ENCODE data around the gene TXN2.
"Not testable (repeated sequence)": the region's sequence is repeated elsewhere in the genome, so short reads cannot be mapped to it uniquely, and the experiment has no call there.

Gene TXN2, protein sequence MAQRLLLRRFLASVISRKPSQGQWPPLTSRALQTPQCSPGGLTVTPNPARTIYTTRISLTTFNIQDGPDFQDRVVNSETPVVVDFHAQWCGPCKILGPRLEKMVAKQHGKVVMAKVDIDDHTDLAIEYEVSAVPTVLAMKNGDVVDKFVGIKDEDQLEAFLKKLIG

DNA sequence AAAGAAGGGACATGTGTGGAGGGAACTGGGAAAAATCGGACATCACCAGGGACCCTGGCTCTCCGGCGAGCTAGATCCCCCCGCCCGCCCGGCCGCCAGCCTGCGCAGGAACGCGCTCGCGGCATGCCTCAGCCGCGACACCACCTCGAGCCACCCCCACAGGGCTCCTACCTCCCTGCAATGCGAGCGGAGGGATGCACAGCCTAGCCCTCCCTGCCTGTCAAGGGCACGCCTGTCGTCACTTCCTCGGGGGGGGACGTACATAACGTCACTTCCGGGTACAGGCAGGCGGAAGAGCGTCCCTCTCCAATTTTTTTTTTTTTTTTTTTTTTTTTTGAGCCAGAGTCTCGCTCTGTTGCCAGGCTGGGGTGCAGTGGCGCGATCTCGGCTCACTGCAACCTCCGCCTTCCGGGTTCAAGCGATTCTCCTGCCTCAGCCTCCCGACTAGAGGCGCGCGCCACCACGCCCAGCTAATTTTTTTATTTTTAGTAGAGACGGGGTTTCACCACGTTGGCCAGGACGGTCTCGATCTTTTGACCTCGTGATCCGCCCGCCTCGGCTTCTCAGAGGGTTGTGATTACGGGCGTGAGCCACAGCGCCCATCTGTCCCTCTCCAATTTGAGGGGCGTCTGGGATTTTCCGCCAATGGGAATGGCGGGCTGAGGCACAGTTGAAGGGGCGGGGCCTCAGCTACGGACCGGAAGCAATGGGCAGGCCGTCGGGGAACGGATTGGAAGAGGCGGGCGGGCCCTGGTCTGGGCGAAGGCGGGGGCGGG, at the start of gene TXN2:
TXN2 (minus strand) TSS at position 248 of the 776 bp plus-strand sequence. CDS start 803 bp downstream, outside the sequence.
- TF ChIP-seq, protein P1, sequence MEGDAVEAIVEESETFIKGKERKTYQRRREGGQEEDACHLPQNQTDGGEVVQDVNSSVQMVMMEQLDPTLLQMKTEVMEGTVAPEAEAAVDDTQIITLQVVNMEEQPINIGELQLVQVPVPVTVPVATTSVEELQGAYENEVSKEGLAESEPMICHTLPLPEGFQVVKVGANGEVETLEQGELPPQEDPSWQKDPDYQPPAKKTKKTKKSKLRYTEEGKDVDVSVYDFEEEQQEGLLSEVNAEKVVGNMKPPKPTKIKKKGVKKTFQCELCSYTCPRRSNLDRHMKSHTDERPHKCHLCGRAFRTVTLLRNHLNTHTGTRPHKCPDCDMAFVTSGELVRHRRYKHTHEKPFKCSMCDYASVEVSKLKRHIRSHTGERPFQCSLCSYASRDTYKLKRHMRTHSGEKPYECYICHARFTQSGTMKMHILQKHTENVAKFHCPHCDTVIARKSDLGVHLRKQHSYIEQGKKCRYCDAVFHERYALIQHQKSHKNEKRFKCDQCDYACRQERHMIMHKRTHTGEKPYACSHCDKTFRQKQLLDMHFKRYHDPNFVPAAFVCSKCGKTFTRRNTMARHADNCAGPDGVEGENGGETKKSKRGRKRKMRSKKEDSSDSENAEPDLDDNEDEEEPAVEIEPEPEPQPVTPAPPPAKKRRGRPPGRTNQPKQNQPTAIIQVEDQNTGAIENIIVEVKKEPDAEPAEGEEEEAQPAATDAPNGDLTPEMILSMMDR (IDR thresholded peaks at IDR 0.05; ENCODE audit: insufficient read depth, low read depth, low read length, missing control alignments), result no peak
- DNase-seq (ENCODE audit: low read depth), result peak; percentile 96
- H3K4me3 ChIP-seq (ENCODE audit: low read length), result peak within 1 kb of the TSS; percentile 69

DNA sequence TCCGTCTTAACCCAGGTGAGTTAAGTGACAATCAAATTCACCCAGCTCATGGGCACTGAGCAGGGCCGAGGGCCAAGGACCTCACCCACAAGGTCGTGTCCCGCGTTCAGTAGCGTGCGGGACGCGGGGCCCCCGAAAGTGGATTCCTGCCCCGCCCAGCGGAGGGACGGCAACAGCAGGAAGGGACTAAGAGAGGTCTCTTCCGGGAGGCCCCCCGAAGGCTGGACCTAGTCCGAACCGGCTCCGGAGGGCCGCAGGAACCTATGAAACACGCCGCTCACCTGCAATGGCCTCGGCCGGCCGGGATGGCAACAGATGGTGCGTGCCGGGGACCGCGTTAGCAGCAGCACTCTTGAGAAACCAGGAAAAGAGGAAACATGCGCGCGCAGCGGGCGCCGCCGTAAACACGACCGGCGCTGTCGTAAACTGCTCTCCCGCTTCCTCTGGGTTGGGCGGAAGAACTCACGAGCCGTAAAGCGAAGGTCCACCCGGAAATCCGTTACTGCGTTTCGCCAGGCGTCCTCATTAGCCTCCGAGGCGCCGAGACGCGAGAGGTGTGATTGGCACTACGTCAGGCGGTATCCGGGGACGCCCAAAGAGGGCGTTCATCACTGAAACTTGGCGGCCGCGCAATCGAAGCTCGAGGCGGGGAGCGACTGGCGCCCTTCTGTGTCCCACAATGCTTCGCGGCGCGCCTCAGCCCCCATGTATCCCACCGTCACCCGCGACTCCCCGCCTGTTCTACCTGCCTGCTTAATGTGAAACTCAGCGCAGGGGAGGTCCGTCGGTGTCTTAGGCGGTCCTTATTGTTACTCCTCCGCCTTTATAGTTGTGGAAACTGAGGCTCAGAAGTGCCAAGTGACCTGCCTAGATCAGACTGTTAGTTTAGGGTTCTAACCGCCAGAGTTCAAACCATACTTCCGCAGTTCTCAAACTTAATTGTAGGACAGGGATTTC, 47.6 kb upstream of the TXN2 start, which contains the start of gene EIF3D:
EIF3D (minus strand) TSS at position 372 of the 957 bp plus-strand sequence. CDS start 3,045 bp downstream, outside the sequence.
- DNase-seq (ENCODE audit: low read depth), result peak; percentile 100
- TF ChIP-seq, protein P1 (IDR thresholded peaks at IDR 0.05; ENCODE audit: insufficient read depth, low read depth, low read length, missing control alignments), result no peak
- H3K4me3 ChIP-seq (ENCODE audit: low read length), result peak within 1 kb of the TSS; percentile 91

DNA sequence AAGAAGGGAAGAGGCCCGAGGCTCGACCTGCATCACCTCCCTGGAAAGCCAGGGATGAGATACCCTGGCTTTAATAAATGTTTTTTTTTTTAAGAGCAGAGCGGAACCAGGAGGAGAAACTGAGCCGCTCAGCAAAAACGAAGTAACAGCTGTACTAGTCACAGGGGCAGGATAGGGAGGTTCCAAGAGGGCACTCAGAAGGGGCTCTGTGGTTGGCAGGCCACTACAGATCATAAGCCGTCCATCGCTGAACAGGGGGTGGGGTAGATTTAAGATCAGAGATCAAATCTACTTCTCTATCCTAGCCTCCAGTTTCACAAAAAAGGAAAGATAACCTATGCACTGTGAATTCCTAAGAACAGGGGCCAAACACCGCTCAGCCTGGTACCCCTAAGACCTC, 46.9 kb upstream of the TXN2 start:
- H3K4me3 ChIP-seq (ENCODE audit: low read length), result peak overlapping the region; percentile 91
- TF ChIP-seq, protein P1 (IDR thresholded peaks at IDR 0.05; ENCODE audit: insufficient read depth, low read depth, low read length, missing control alignments), result no peak
- no peak for DNase-seq (ENCODE audit: low read depth)

DNA sequence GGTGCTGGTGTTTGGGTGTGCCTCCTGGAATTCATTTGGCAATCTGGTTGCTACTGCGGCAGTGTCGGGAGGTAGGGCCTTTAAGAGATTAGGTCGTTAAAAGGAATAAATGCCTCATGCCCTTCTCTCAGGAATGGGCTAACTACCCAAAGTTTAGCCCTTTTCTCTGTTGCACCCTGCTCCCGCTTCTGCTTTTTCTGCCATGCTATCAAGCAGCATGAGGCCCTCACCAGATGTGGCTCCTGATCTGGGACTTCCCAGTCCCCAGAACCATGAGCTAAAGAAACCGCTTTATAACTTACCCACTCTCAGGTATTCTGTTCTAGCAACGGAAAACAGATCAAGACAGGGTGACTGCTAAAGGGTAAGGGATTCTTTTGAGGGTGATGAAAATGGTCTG, 41.2 kb upstream of the TXN2 start:
- DNase-seq (ENCODE audit: low read depth), result no peak
- no peak overlapping the region for H3K4me3 ChIP-seq (ENCODE audit: low read length)
- TF ChIP-seq, protein P1 (IDR thresholded peaks at IDR 0.05; ENCODE audit: insufficient read depth, low read depth, low read length, missing control alignments), result no peak

DNA sequence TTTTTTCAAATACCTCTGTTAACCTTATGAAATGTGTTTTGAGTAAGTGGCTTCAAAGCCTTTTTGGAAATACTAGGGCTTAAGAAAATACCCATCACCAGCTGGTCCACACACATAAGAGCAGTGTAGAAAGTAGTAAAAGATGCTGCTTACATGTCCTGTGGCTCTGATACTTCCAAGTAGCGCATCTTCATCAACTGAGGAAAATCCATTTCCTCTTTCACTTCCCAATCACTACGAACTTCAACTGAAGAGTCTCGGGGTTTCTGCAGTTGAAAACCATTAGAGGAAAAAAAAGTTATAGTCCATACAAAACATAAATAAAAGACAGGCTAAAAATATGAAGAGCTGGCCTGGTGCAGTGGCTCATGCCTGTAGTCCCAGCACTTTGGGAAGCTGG, 39.0 kb upstream of the TXN2 start:
- no peak overlapping the region for H3K4me3 ChIP-seq (ENCODE audit: low read length)
- TF ChIP-seq, protein P1 (IDR thresholded peaks at IDR 0.05; ENCODE audit: insufficient read depth, low read depth, low read length, missing control alignments), result no peak
- no peak for DNase-seq (ENCODE audit: low read depth)

DNA sequence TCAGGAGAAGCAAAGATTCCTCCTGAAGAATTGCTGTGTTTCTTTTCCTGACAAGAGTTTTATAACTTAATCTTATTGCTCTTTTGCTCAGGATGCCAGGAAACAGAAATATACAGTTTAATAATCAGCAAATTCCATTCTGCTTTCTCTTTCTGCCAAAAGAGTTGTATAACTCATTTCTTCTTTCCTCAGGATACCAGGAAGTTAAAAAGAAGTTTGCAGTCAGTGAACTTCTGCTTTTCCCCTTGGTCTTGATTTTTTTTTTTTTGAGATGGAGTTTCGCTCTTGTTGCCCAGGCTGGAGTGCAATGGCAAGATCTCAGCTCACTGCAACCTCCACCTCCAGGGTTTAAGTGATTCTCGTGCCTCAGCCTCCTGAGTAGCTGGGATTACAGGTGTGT, 38.5 kb upstream of the TXN2 start:
- not testable (repeated sequence) for H3K4me3 ChIP-seq (ENCODE audit: low read length); DNase-seq (ENCODE audit: low read depth)

DNA sequence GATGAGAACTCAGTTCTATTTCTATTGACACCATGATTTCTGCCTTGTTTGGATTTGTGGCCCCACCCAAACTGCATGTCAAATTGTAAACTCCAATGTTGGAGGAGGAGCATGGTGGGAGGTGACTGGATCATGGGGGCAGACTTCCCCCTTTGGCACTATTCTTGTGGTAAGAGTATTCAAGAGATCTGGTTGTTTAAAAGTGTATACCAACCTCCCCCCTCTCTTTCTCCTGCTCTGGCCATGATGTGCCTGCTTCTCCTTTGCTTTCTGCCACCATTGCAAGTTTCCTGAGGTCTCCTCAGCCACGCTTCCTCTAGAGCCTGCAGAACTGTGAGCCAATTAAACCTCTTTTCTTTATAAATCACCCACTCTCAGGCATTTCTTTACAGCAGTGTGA, 33.3 kb upstream of the TXN2 start:
- H3K4me3 ChIP-seq (ENCODE audit: low read length), result no peak overlapping the region
- TF ChIP-seq, protein P1 (IDR thresholded peaks at IDR 0.05; ENCODE audit: insufficient read depth, low read depth, low read length, missing control alignments), result no peak
- DNase-seq (ENCODE audit: low read depth), result no peak

Measured in epithelial cell of esophagus (primary cell).